Coronary artery (tissue), 2 donors: ENCODE results near the gene C16orf87.

Experiments used
- DNase-seq: peaks from one replicate; pipeline ENCODE4 v3.0.0-alpha.2; 2017; ENCODE audit warnings: low spot score
- H3K27ac ChIP-seq, 2 donors: fragments of 200-600 bp; sonication (generic); one replicate each; pipeline ENCODE4 v1.5.1; 2016 to 2019
- H3K4me3 ChIP-seq: fragments of 200-600 bp; sonication (generic); 2 replicates; pipeline ENCODE4 v1.5.1; 2016; ENCODE audit warnings: mild to moderate bottlenecking, moderate library complexity
- CTCF ChIP-seq: fragments of 200-600 bp; sonication (generic); IDR thresholded peaks from one replicate; pipeline ENCODE4 v1.5.1; 2019; ENCODE audit warnings: antibody characterized with exemption

Gene C16orf87

GRCh38 chr16:46832757-46833459 is 1.9 kb upstream of the C16orf87 start:
- no peak overlapping the region for H3K27ac ChIP-seq
- no peak for DNase-seq
- no peak for TF ChIP-seq CTCF
- no peak overlapping the region for H3K4me3 ChIP-seq

- TF ChIP-seq CTCF = no peak
- H3K4me3 ChIP-seq = peak overlapping the region; percentile 99
- peak overlapping the region; percentile 77 to 96 for H3K27ac ChIP-seq
- DNase-seq = no peak
Observed at GRCh38 chr16:46830417-46830901, 521 bp downstream of the C16orf87 start.

- DNase-seq = no peak
- Histone ChIP-seq H3K27ac (no peak overlapping the region), H3K4me3 (no peak overlapping the region)
- TF ChIP-seq CTCF = no peak
Observed at GRCh38 chr16:46828943-46829342, 2.0 kb downstream of the C16orf87 start.

GRCh38 chr16:46828292-46828691 is 2.7 kb downstream of the C16orf87 start:
- no peak for DNase-seq
- Histone ChIP-seq H3K4me3 (no peak overlapping the region), H3K27ac (no peak overlapping the region)
- no peak for TF ChIP-seq CTCF

- no peak overlapping the region for H3K27ac ChIP-seq
- no peak for DNase-seq
- no peak overlapping the region for H3K4me3 ChIP-seq
- no peak for TF ChIP-seq CTCF
Observed at GRCh38 chr16:46826631-46827030, 4.3 kb downstream of the C16orf87 start.

- no peak overlapping the region for H3K4me3 ChIP-seq
- no peak for TF ChIP-seq CTCF
- H3K27ac ChIP-seq = no peak overlapping the region
- no peak for DNase-seq
Observed at GRCh38 chr16:46822270-46822669, 8.7 kb downstream of the C16orf87 start.

GRCh38 chr16:46817961-46818360 is 13.0 kb downstream of the C16orf87 start:
- no peak for DNase-seq
- no peak for TF ChIP-seq CTCF
- no peak overlapping the region for H3K4me3 ChIP-seq

More at GRCh38 chr16:46817961-46818360, 13.0 kb downstream of the C16orf87 start:
- no peak overlapping the region for H3K27ac ChIP-seq
